GM23248 (cell line): Measurements from ENCODE around the gene NCF2. TPM values are rescaled to one million over a fixed set of nuclear protein-coding genes. Genes with fewer than 3 reads are reported as not detected.
A peak's percentile ranks its signal among the peaks of the same experiment; 100 is the strongest.

Experiments used
- DNase-seq: peaks from one replicate; pipeline ENCODE4 v3.0.0-alpha.2; 2015
- H2AFZ ChIP-seq: fragments of 200-600 bp; sonication (generic); 2 replicates; pipeline ENCODE4 v1.6.1; 2016; ENCODE audit warnings: antibody characterized with exemption
- H3F3A ChIP-seq: fragments of 200-600 bp; sonication (generic); 2 replicates; pipeline ENCODE4 v1.6.1; 2016; ENCODE audit warnings: mild to moderate bottlenecking, antibody characterized with exemption, mixed run types; ENCODE audit not compliant: insufficient read depth
- H3K27ac ChIP-seq: fragments of 200-600 bp; sonication (generic); 2 replicates; pipeline ENCODE4 v1.5.1; 2016; ENCODE audit warnings: mild to moderate bottlenecking
- H3K27me3 ChIP-seq: fragments of 200-600 bp; sonication (generic); replicated peaks from 2 replicates; pipeline ENCODE4 v1.6.1; 2016; ENCODE audit warnings: mild to moderate bottlenecking; ENCODE audit not compliant: insufficient read depth
- H3K36me3 ChIP-seq: fragments of 200-600 bp; sonication (generic); 2 replicates; pipeline ENCODE4 v1.6.1; 2016; ENCODE audit warnings: low read depth, mild to moderate bottlenecking
- H3K4me1 ChIP-seq: fragments of 200-600 bp; sonication (generic); 2 replicates; pipeline ENCODE4 v1.6.1; 2016; ENCODE audit warnings: mild to moderate bottlenecking; ENCODE audit not compliant: insufficient read depth
- H3K4me2 ChIP-seq: fragments of 200-600 bp; sonication (generic); one replicate; pipeline ENCODE4 v1.6.1; 2016; ENCODE audit warnings: mild to moderate bottlenecking; ENCODE audit not compliant: unreplicated experiment
- H3K4me3 ChIP-seq: fragments of 200-600 bp; sonication (generic); 2 replicates; pipeline ENCODE4 v1.5.1; 2016; ENCODE audit warnings: mild to moderate bottlenecking
- H3K79me2 ChIP-seq: fragments of 200-600 bp; sonication (generic); 2 replicates; pipeline ENCODE4 v1.6.1; 2016; ENCODE audit warnings: mild to moderate bottlenecking; ENCODE audit not compliant: insufficient read depth
- H3K9ac ChIP-seq: fragments of 200-600 bp; sonication (generic); 2 replicates; pipeline ENCODE4 v1.6.1; 2016; ENCODE audit warnings: mild to moderate bottlenecking
- H3K9me2 ChIP-seq: fragments of 200-600 bp; sonication (generic); 2 replicates; pipeline ENCODE4 v1.6.1; 2016; ENCODE audit warnings: mixed run types, mild to moderate bottlenecking, moderate library complexity; ENCODE audit not compliant: insufficient read depth
- H3K9me3 ChIP-seq: fragments of 200-600 bp; sonication (generic); one replicate; pipeline ENCODE4 v1.6.1; 2017; ENCODE audit warnings: low read depth
- H4K20me1 ChIP-seq: fragments of 200-600 bp; sonication (generic); 2 replicates; pipeline ENCODE4 v1.6.0; 2016; ENCODE audit not compliant: insufficient read depth
- EZH2 ChIP-seq: fragments of 200-600 bp; sonication (generic); IDR thresholded peaks from 2 replicates; pipeline ENCODE4 v1.6.1; 2018; ENCODE audit warnings: antibody characterized with exemption, mild to moderate bottlenecking; ENCODE audit not compliant: insufficient read depth, poor library complexity, severe bottlenecking
- EZH2phosphoT487 ChIP-seq: fragments of 200-600 bp; sonication (generic); IDR thresholded peaks from 2 replicates; pipeline ENCODE4 v1.6.1; 2018; ENCODE audit warnings: antibody characterized with exemption, moderate library complexity, mild to moderate bottlenecking, low read depth; ENCODE audit not compliant: insufficient read depth
- WGBS, 2 experiments: methylation state at CpG; one replicate each; pipeline ENCODE4 v1.1.6; 2015 to 2017; ENCODE audit warnings: low lambda C conversion rate in 2 of 2, low coverage in 1 of 2; ENCODE audit errors: missing lambda C conversion rate in 2 of 2; 5-methylcytosine and 5-hydroxymethylcytosine counted together
- in situ Hi-C: fragments of 300-500 bp; cut with MboI; formaldehyde crosslinking; loops from 2 replicates; pipeline ENCODE4 v1.15.0; 2020
- polyA plus RNA-seq: library from polyadenylated mRNA; unstranded; fragments of >200 nt; fragmentation: Nextera tagmentation; extraction: Ambion mirVana; gene quantifications from 2 replicates; pipeline ENCODE4 v1.2.1, GENCODE V29; 2016
- total RNA-seq: library from RNA; depleted of rRNA; stranded (reverse); fragments of >200 nt; shearing (Covaris generic); gene quantifications from 2 replicates; pipeline ENCODE4 v1.2.3, GENCODE V29; 2014

NCF2 gene
- total and polyA plus RNA-seq, 2 experiments from 2014 or later: 0.41 TPM; not detected in 1

- Histone ChIP-seq H2AFZ (peak within 1 kb of the TSS; percentile 88), H3F3A (peaks cover 40% of the 10 kb centered on the region), H3K27me3 (no peaks in the 10 kb centered on the region), H3K79me2 (peaks cover 90% of the 10 kb centered on the region), H3K36me3 (0 out of 2 replicates have a peak, but pooled peaks cover 3% of the 10 kb centered on the region), H3K4me1 (peaks cover 28% of the 10 kb centered on the region), H3K4me3 (peak within 1 kb of the TSS; percentile 96), H3K27ac (peak within 1 kb of the TSS; percentile 79), H4K20me1 (no peaks in the 10 kb centered on the region), H3K9me3 (no peaks in the 10 kb centered on the region), H3K9me2 (no peaks in the 10 kb centered on the region), H3K9ac (peak within 1 kb of the TSS; percentile 93), H3K4me2 (peak within 1 kb of the TSS; percentile 99)
- in situ Hi-C loops: no loop called here
- peak; percentile 99 for DNase-seq
- 0 to 2% methylated on average over 57 to 65 of the region's 65 CpGs for WGBS, 2 experiments
- TF ChIP-seq EZH2phosphoT487 (no peak), EZH2 (no peak)
These were observed 45.5 kb upstream of the NCF2 start, which contains the start of gene ARPC5 for GRCh38 chr1:183635606-183636333. ARPC5 (minus strand) TSS chr1:183635783; CDS start chr1:183635659, 124 bp downstream.

GRCh38 chr1:183635099-183635605, 44.9 kb upstream of the NCF2 start:
- peak overlapping the region; percentile 99 for H3K4me2 ChIP-seq
- H3F3A ChIP-seq: peaks cover 46% of the 10 kb centered on the region
- H3K9ac ChIP-seq: peak overlapping the region; percentile 93
- DNase-seq: peak; percentile 67
- 1 to 2% methylated on average over 34 to 38 of the region's 42 CpGs for WGBS, 2 experiments
- peaks cover 5% of the 10 kb centered on the region; the same call in 1 of the 2 replicates for H4K20me1 ChIP-seq
- no peaks in the 10 kb centered on the region for H3K9me2 ChIP-seq
- TF ChIP-seq EZH2 (no peak), EZH2phosphoT487 (no peak)
- H3K79me2 ChIP-seq: peaks cover 90% of the 10 kb centered on the region
- H3K4me3 ChIP-seq: peak overlapping the region; percentile 96
- peaks cover 34% of the 10 kb centered on the region for H3K4me1 ChIP-seq
- no peaks in the 10 kb centered on the region for H3K27me3 ChIP-seq
- H3K27ac ChIP-seq: peak overlapping the region; percentile 79
- H3K9me3 ChIP-seq: no peaks in the 10 kb centered on the region
- in situ Hi-C loops: no loop called here
- peak overlapping the region; percentile 43 for H2AFZ ChIP-seq
- H3K36me3 ChIP-seq: peaks cover 8% of the 10 kb centered on the region

- Histone ChIP-seq H4K20me1 (peaks cover 6% of the 10 kb centered on the region; the same call in 1 of the 2 replicates), H3K9me2 (no peaks in the 10 kb centered on the region), H3K27me3 (no peaks in the 10 kb centered on the region), H3F3A (peaks cover 51% of the 10 kb centered on the region), H2AFZ (peak overlapping the region; percentile 43; the same call in 1 of the 2 replicates), H3K4me2 (peak overlapping the region; percentile 99), H3K9me3 (no peaks in the 10 kb centered on the region), H3K9ac (peak overlapping the region; percentile 93), H3K4me1 (peaks cover 38% of the 10 kb centered on the region), H3K79me2 (peaks cover 90% of the 10 kb centered on the region), H3K27ac (peak overlapping the region; percentile 79), H3K36me3 (peaks cover 14% of the 10 kb centered on the region), H3K4me3 (peak overlapping the region; percentile 96)
- WGBS, 2 experiments: 0 to 1% methylated on average over 8 to 10 of the region's 10 CpGs
- DNase-seq: peak; percentile 52
- in situ Hi-C loops: no loop called here
- TF ChIP-seq EZH2phosphoT487: no peak
- TF ChIP-seq EZH2: no peak
These were observed 44.3 kb upstream of the NCF2 start for GRCh38 chr1:183634429-183635065.

- Histone ChIP-seq H3K36me3 (peaks cover 22% of the 10 kb centered on the region), H3K9ac (peak overlapping the region; percentile 93), H2AFZ (no peak overlapping the region), H3K4me3 (peak overlapping the region; percentile 96), H3K4me2 (peak overlapping the region; percentile 99), H3K27me3 (no peaks in the 10 kb centered on the region), H3K79me2 (peaks cover 92% of the 10 kb centered on the region), H3K9me2 (no peaks in the 10 kb centered on the region), H3K9me3 (no peaks in the 10 kb centered on the region), H4K20me1 (peaks cover 6% of the 10 kb centered on the region; the same call in 1 of the 2 replicates), H3K27ac (peak overlapping the region; percentile 79), H3F3A (peaks cover 58% of the 10 kb centered on the region), H3K4me1 (peaks cover 46% of the 10 kb centered on the region)
- no peak for TF ChIP-seq EZH2
- TF ChIP-seq EZH2phosphoT487: no peak
- peak; percentile 84 for DNase-seq
- 0% methylated on average over 1 of the region's 1 CpG for WGBS, 2 experiments
- in situ Hi-C loops: no loop called here
These were observed 43.6 kb upstream of the NCF2 start for GRCh38 chr1:183633676-183634343.
